NOMO-1 treated with dmso at 0.1 percent for 144 hours (cell line): Measurements from ENCODE around the gene PDE4D.
"Not testable (repeated sequence)": the region's sequence is repeated elsewhere in the genome, so short reads cannot be mapped to it uniquely, and the experiment has no call there.

Experiments
- DNase-seq: peaks from one replicate; lab custom pipeline; 2025; ENCODE audit not compliant: unreplicated experiment; lab: John Stamatoyannopoulos, UW

The PDE4D gene

GRCh38 chr5:59486508-59486907 is 407.0 kb downstream of the PDE4D start:
- DNase-seq = no peak

- DNase-seq = no peak
Measured at GRCh38 chr5:59485629-59486439, 407.7 kb downstream of the PDE4D start.

GRCh38 chr5:59485107-59485506 is 408.4 kb downstream of the PDE4D start:
- no peak for DNase-seq

GRCh38 chr5:59484618-59485017 is 408.9 kb downstream of the PDE4D start:
- no peak for DNase-seq

- no peak for DNase-seq
Measured at GRCh38 chr5:59483971-59484472, 409.5 kb downstream of the PDE4D start.

GRCh38 chr5:59479086-59479485 is 414.4 kb downstream of the PDE4D start:
- no peak for DNase-seq

GRCh38 chr5:59474324-59474723 is 419.2 kb downstream of the PDE4D start:
- no peak for DNase-seq

GRCh38 chr5:59473611-59474010 is 419.9 kb downstream of the PDE4D start:
- DNase-seq = no peak

GRCh38 chr5:59471463-59471862 is 422.1 kb downstream of the PDE4D start:
- DNase-seq = no peak

GRCh38 chr5:59467969-59468368 is 425.6 kb downstream of the PDE4D start:
- no peak for DNase-seq

GRCh38 chr5:59466271-59466670 is 427.3 kb downstream of the PDE4D start:
- no peak for DNase-seq

- no peak for DNase-seq
Measured at GRCh38 chr5:59464969-59465368, 428.6 kb downstream of the PDE4D start.

GRCh38 chr5:59463618-59464166 is 429.8 kb downstream of the PDE4D start:
- DNase-seq = not testable (repeated sequence)

GRCh38 chr5:59462956-59463355 is 430.6 kb downstream of the PDE4D start:
- no peak for DNase-seq

- no peak for DNase-seq
Measured at GRCh38 chr5:59460368-59461153, 433.0 kb downstream of the PDE4D start.

GRCh38 chr5:59458966-59459729 is 434.4 kb downstream of the PDE4D start:
- DNase-seq = no peak

GRCh38 chr5:59458321-59458720 is 435.2 kb downstream of the PDE4D start:
- DNase-seq = no peak

GRCh38 chr5:59449905-59450644 is 443.5 kb downstream of the PDE4D start:
- DNase-seq = no peak

- no peak for DNase-seq
Measured at GRCh38 chr5:59446356-59446755, 447.2 kb downstream of the PDE4D start.

GRCh38 chr5:59445741-59446140 is 447.8 kb downstream of the PDE4D start:
- DNase-seq = no peak
